ENCODE measurements around the gene NRROS.
"Not testable (repeated sequence)": the region's sequence is repeated elsewhere in the genome, so short reads cannot be mapped to it uniquely, and the experiment has no call there.

The NRROS gene

DNA sequence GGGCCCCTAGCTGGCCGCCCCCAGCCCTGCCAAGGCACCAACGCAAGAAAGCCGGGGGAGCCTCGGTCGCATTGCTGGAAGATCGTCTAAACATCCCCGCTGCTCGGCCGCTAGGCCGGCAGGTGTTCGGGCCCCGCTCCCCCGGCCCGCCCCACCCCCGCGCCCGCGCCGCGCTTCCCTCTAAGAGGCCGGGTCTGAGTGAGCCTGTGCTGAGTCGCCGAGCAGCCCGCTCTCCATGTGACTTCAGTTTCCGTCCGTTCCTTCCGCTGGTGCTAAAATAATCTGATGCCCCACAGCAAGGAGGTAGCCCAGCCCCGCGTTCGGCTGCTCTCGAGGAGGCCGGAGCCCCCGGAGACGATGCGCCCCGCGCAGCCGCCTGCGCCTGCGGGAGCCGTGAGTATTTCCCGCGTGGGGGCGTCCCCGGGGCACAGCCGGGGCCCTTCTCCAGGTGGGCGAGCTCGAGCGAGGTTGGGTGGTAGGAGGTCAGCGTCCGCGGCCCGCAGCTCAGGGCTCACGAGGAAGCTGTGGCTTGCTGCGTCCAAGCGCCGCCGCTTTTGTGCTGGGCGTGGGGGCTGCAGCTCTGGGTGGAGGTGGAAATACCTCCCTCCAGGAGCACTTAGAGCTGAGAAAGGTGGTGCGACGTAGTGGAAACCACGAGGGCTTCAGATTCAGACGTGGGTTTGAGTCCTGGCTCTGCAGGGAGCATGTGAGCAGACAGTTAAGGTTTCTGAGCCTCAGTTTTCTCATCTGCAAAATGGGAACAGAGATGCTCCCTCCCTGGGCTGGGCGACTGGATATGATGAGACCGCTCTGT, at the start of gene NRROS:
TSS of gene NRROS (plus strand) at position 212 of the 814 bp plus-strand sequence. CDS start 14,846 bp downstream, outside the sequence.
- Histone ChIP-seq H3K27ac (ENCODE audit: low read depth, low read length) (peak within 1 kb of the TSS; percentile 62), H3K9me3 (ENCODE audit: control insufficient read depth in 5 of 5, low read length in 5 of 5) (no peaks in the 10 kb centered on the region), H3K27me3 (ENCODE audit: control insufficient read depth in 5 of 5, insufficient read depth in 4 of 5, low read length in 5 of 5) (peaks cover 0 to 26% (median 13%) of the 10 kb centered on the region in 5 donors), H3K4me1 (ENCODE audit: control insufficient read depth in 5 of 5, insufficient read depth in 5 of 5, low read length in 5 of 5) (peaks cover 1 to 58% (median 34%) of the 10 kb centered on the region in 5 donors), H3K9ac (ENCODE audit: low read length in 5 of 5) (peak within 1 kb of the TSS; percentile 18 to 77 (median 66)), H3K36me3 (ENCODE audit: control insufficient read depth in 5 of 5, insufficient read depth in 5 of 5, low read length in 5 of 5) (peaks cover 0 to 8% (median 5%) of the 10 kb centered on the region in 5 donors), H3K4me3 (ENCODE audit: low read depth in 1 of 5, low read length in 5 of 5) (peak within 1 kb of the TSS; percentile 60 to 78 (median 71))

DNA sequence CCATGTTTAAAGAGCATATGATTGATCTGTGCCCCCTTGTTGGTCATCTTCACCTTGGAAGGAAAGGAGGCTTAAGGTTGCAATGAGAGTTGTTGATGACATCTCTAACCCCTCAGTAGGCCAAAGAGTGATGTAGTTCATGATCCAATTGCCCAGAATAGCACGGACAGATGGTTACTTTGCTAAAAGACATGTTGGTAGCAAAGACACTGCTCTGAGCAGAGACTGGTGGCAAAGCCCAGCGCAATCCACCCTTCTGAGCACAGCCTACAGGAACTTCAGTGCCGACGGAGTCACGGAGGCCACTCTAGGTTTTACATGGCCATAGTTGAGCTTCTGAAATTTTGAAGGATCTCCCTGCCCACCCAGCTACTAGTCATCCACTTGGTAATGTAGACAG, 49.2 kb upstream of the NRROS start:
- Histone ChIP-seq H3K27ac (ENCODE audit: low read depth, low read length) (no peak overlapping the region), H3K4me3 (ENCODE audit: low read depth in 1 of 5, low read length in 5 of 5) (no peak overlapping the region), H3K4me1 (ENCODE audit: control insufficient read depth in 5 of 5, insufficient read depth in 5 of 5, low read length in 5 of 5) (no peaks in the 10 kb centered on the region), H3K9me3 (ENCODE audit: control insufficient read depth in 5 of 5, low read length in 5 of 5) (no peaks in the 10 kb centered on the region), H3K27me3 (ENCODE audit: control insufficient read depth in 5 of 5, insufficient read depth in 4 of 5, low read length in 5 of 5) (peaks cover 0 to 2% (median 0%) of the 10 kb centered on the region in 5 donors), H3K36me3 (ENCODE audit: control insufficient read depth in 5 of 5, insufficient read depth in 5 of 5, low read length in 5 of 5) (peaks cover 3 to 10% (median 5%) of the 10 kb centered on the region in 5 donors), H3K9ac (ENCODE audit: low read length in 5 of 5) (no peak overlapping the region)

DNA sequence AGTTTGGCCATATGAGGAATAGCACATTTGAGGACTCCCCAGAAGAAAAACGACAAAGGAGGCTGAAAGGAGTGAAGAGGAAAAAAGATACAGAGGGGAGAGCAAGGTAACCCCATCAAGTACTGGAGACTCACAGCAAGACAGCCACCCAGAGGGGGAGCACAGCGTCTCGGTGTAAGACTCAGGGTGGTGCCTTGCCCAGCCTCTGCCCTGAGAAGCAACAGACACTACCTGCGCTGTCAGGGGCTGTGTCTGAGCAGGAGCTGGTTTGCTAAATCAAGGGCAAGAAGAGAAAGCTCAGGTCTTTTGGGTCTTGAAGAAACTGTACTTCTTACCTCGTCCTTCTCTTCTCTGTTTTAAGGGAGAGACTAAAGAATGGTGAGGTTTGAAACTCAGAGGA, 43.1 kb upstream of the NRROS start:
- H3K27ac ChIP-seq (ENCODE audit: low read depth, low read length): no peak overlapping the region
- H3K27me3 ChIP-seq (ENCODE audit: control insufficient read depth in 5 of 5, insufficient read depth in 4 of 5, low read length in 5 of 5): peaks cover 0 to 11% (median 6%) of the 10 kb centered on the region in 5 donors
- peaks cover 0 to 5% (median 0%) of the 10 kb centered on the region in 5 donors for H3K4me1 ChIP-seq (ENCODE audit: control insufficient read depth in 5 of 5, insufficient read depth in 5 of 5, low read length in 5 of 5)
- H3K9me3 ChIP-seq (ENCODE audit: control insufficient read depth in 5 of 5, low read length in 5 of 5): no peaks in the 10 kb centered on the region
- H3K4me3 ChIP-seq (ENCODE audit: low read depth in 1 of 5, low read length in 5 of 5): no peak overlapping the region
- no peak overlapping the region for H3K9ac ChIP-seq (ENCODE audit: low read length in 5 of 5)
- H3K36me3 ChIP-seq (ENCODE audit: control insufficient read depth in 5 of 5, insufficient read depth in 5 of 5, low read length in 5 of 5): no peaks in the 10 kb centered on the region

DNA sequence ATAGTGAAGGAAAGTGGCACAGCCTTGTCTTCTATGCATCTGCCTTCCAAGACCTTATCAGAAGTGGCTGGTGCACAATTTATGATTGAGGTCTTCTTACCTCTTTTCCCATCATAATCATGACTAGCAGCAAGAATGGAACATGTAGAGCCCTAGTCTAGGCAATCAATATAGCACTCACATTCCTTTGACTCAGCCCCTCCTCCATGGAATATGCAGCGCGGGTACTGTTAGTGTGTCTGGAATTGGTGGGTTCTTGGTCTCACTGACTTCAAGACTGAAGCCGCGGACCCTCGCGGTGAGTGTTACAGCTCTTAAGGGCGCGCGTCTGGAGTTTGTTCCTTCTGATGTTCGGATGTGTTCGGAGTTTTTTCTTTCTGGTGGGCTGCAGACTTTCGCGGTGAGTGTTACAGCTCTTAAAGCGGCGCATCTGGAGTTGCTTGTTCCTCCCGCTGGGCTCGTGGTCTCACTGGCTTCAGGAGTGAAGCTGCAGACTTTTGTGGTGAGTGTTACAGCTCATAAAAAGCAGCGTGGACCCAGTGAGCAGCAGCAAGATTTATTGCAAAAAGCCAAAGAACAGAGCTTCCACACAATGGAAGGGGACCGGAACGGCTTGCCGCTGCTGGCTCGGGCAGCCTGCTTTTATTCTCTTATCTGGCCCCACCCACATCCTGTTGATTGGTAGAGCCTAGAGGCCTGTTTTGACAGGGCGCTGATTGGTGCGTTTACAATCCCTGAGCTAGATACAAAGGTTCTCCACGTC, 41.3 kb upstream of the NRROS start:
- not testable (repeated sequence) for H3K36me3 ChIP-seq (ENCODE audit: control insufficient read depth in 5 of 5, insufficient read depth in 5 of 5, low read length in 5 of 5); H3K9me3 ChIP-seq (ENCODE audit: control insufficient read depth in 5 of 5, low read length in 5 of 5); H3K9ac ChIP-seq (ENCODE audit: low read length in 5 of 5); H3K27ac ChIP-seq (ENCODE audit: low read depth, low read length); H3K4me1 ChIP-seq (ENCODE audit: control insufficient read depth in 5 of 5, insufficient read depth in 5 of 5, low read length in 5 of 5)
- Histone ChIP-seq H3K4me3 (ENCODE audit: low read depth in 1 of 5, low read length in 5 of 5) (peak overlapping the region in 4 of 5 donors; percentile 14 to 65 (median 28)), H3K27me3 (ENCODE audit: control insufficient read depth in 5 of 5, insufficient read depth in 4 of 5, low read length in 5 of 5) (peaks cover 0 to 11% (median 6%) of the 10 kb centered on the region in 5 donors)

DNA sequence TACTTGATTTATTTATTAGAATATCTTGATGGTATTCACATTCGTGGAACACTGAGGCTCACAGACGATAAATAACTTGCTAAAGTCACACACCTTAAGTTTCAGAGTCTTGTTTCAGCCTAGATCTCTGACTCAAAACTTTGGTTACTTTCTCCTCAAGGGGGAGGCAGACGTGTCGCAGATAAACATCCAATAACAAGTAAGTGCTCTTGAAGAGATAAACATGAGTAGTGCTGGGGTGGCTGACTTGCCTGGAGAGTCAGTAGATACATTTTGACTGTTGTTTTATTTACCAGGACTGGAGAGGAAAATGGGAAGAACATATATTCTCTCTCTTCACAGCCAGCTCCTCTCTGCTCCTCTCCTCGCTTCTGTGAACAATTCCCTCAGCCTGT, 39.8 kb upstream of the NRROS start:
- H3K36me3 ChIP-seq (ENCODE audit: control insufficient read depth in 5 of 5, insufficient read depth in 5 of 5, low read length in 5 of 5): no peaks in the 10 kb centered on the region
- H3K9me3 ChIP-seq (ENCODE audit: control insufficient read depth in 5 of 5, low read length in 5 of 5): no peaks in the 10 kb centered on the region
- no peak overlapping the region for H3K9ac ChIP-seq (ENCODE audit: low read length in 5 of 5)
- H3K27ac ChIP-seq (ENCODE audit: low read depth, low read length): no peak overlapping the region
- H3K4me1 ChIP-seq (ENCODE audit: control insufficient read depth in 5 of 5, insufficient read depth in 5 of 5, low read length in 5 of 5): peaks cover 0 to 5% (median 0%) of the 10 kb centered on the region in 5 donors
- peaks cover 0 to 8% (median 6%) of the 10 kb centered on the region in 5 donors for H3K27me3 ChIP-seq (ENCODE audit: control insufficient read depth in 5 of 5, insufficient read depth in 4 of 5, low read length in 5 of 5)
- H3K4me3 ChIP-seq (ENCODE audit: low read depth in 1 of 5, low read length in 5 of 5): no peak overlapping the region

DNA sequence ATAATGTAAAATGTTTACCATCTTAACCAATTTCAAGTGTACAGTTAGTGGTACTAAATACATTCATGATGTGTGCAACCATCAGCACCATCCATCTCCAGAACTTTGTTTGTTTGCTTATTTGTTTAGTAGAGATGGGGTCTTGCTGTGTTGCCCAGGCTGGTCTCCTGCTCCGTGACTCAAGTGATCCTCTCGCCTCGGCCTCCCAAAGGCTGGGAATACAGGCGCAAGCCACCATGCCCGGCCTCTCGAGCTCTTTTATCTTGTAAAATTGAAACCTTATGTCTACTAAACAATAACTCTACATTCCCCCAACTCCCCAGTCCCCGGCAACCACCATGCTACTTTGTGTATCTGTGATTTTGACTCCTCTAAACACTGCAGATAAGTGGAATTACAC, 39.1 kb upstream of the NRROS start:
- Histone ChIP-seq H3K27ac (ENCODE audit: low read depth, low read length) (no peak overlapping the region), H3K9ac (ENCODE audit: low read length in 5 of 5) (no peak overlapping the region), H3K4me1 (ENCODE audit: control insufficient read depth in 5 of 5, insufficient read depth in 5 of 5, low read length in 5 of 5) (peaks cover 0 to 5% (median 0%) of the 10 kb centered on the region in 5 donors), H3K9me3 (ENCODE audit: control insufficient read depth in 5 of 5, low read length in 5 of 5) (no peaks in the 10 kb centered on the region), H3K4me3 (ENCODE audit: low read depth in 1 of 5, low read length in 5 of 5) (no peak overlapping the region), H3K36me3 (ENCODE audit: control insufficient read depth in 5 of 5, insufficient read depth in 5 of 5, low read length in 5 of 5) (no peaks in the 10 kb centered on the region), H3K27me3 (ENCODE audit: control insufficient read depth in 5 of 5, insufficient read depth in 4 of 5, low read length in 5 of 5) (peaks cover 0 to 8% (median 6%) of the 10 kb centered on the region in 5 donors)

DNA sequence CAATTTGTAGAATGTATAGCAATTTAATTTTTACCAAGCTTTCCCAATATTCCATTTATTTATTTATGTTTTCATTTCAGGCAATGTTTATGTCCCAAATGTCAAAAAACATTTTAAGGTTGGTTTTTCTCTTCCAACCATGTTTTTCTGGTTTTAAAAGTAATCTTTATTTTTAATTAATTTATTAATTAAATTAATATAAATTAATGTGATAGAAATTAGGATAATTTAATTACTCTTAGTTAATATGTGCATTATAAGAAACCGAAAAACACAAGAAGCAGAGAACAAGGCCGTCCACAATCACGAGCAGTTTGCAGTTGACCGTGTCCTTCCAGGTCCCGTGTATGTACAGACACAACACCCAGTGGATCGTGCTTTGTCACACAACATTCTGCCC, 36.8 kb upstream of the NRROS start:
- Histone ChIP-seq H3K4me1 (ENCODE audit: control insufficient read depth in 5 of 5, insufficient read depth in 5 of 5, low read length in 5 of 5) (peaks cover 0 to 5% (median 0%) of the 10 kb centered on the region in 5 donors), H3K9ac (ENCODE audit: low read length in 5 of 5) (no peak overlapping the region), H3K36me3 (ENCODE audit: control insufficient read depth in 5 of 5, insufficient read depth in 5 of 5, low read length in 5 of 5) (no peaks in the 10 kb centered on the region), H3K27ac (ENCODE audit: low read depth, low read length) (no peak overlapping the region), H3K9me3 (ENCODE audit: control insufficient read depth in 5 of 5, low read length in 5 of 5) (no peaks in the 10 kb centered on the region), H3K27me3 (ENCODE audit: control insufficient read depth in 5 of 5, insufficient read depth in 4 of 5, low read length in 5 of 5) (peaks cover 0 to 4% (median 0%) of the 10 kb centered on the region in 5 donors), H3K4me3 (ENCODE audit: low read depth in 1 of 5, low read length in 5 of 5) (no peak overlapping the region)

DNA sequence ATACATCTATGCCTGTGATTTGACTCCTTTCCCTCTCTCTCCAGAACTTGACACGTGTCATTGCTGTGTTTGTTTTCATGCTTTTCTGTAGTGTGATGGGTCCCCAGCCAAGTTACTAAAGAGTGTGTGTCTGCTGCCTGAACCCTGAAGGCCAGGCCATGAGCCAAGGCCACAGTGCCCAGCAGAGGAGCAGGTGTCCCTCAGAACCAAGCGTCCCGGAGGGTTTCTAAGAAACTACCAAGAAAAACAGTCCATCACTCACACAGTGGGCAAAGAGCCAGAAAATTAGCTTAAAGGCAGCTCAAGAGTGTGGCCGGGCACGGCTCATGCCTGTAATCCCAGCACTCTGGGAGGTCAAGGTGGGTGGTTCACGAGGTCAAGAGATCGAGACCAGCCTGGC, 35.8 kb upstream of the NRROS start:
- Histone ChIP-seq H3K4me1 (ENCODE audit: control insufficient read depth in 5 of 5, insufficient read depth in 5 of 5, low read length in 5 of 5) (peaks cover 0 to 2% (median 0%) of the 10 kb centered on the region in 5 donors), H3K9me3 (ENCODE audit: control insufficient read depth in 5 of 5, low read length in 5 of 5) (no peaks in the 10 kb centered on the region), H3K27ac (ENCODE audit: low read depth, low read length) (no peak overlapping the region), H3K4me3 (ENCODE audit: low read depth in 1 of 5, low read length in 5 of 5) (no peak overlapping the region), H3K36me3 (ENCODE audit: control insufficient read depth in 5 of 5, insufficient read depth in 5 of 5, low read length in 5 of 5) (no peaks in the 10 kb centered on the region), H3K9ac (ENCODE audit: low read length in 5 of 5) (no peak overlapping the region), H3K27me3 (ENCODE audit: control insufficient read depth in 5 of 5, insufficient read depth in 4 of 5, low read length in 5 of 5) (no peaks in the 10 kb centered on the region)

DNA sequence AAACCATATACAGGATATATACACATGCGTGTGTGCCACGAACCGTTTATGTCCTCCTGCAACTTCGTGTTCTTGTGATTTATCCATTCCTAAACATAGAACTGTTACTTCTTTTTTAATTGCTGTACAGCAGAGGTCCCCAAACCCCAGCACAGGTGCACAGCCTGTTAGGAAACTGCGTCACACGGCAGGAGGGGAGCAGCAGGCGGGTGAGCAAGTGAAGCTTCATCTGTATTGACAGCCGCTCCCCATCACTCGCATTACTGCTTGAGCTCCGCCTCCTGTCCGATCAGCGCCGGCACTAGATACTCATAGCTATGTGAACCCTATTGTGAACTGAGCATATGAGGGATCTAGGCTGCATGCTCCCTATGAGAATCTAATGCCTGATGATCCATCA, 34.9 kb upstream of the NRROS start:
- peaks cover 0 to 3% (median 2%) of the 10 kb centered on the region in 5 donors for H3K4me1 ChIP-seq (ENCODE audit: control insufficient read depth in 5 of 5, insufficient read depth in 5 of 5, low read length in 5 of 5)
- H3K36me3 ChIP-seq (ENCODE audit: control insufficient read depth in 5 of 5, insufficient read depth in 5 of 5, low read length in 5 of 5): no peaks in the 10 kb centered on the region
- H3K9me3 ChIP-seq (ENCODE audit: control insufficient read depth in 5 of 5, low read length in 5 of 5): no peaks in the 10 kb centered on the region
- H3K27ac ChIP-seq (ENCODE audit: low read depth, low read length): no peak overlapping the region
- no peak overlapping the region for H3K9ac ChIP-seq (ENCODE audit: low read length in 5 of 5)
- no peaks in the 10 kb centered on the region for H3K27me3 ChIP-seq (ENCODE audit: control insufficient read depth in 5 of 5, insufficient read depth in 4 of 5, low read length in 5 of 5)
- H3K4me3 ChIP-seq (ENCODE audit: low read depth in 1 of 5, low read length in 5 of 5): no peak overlapping the region

DNA sequence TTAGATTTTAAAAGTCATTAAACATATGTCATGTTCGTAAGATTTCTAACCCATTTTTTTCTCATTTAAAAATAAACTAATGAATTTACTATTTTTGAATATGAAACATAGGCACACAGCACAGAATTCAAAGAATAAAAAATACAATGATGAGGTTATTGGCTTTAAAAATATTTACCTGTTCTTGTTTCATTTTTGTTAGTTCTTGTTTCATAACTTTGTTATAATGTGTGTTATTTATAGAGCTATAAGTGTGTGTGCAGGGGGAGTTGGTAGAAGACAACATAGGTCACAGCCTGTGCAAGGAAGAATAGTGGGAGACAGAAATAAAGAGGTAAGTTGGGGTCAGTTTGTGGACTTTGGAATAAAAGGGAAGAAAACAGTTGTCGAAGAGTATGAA, 30.8 kb upstream of the NRROS start:
- Histone ChIP-seq H3K4me1 (ENCODE audit: control insufficient read depth in 5 of 5, insufficient read depth in 5 of 5, low read length in 5 of 5) (peaks cover 0 to 32% (median 10%) of the 10 kb centered on the region in 5 donors), H3K4me3 (ENCODE audit: low read depth in 1 of 5, low read length in 5 of 5) (no peak overlapping the region), H3K9ac (ENCODE audit: low read length in 5 of 5) (no peak overlapping the region), H3K36me3 (ENCODE audit: control insufficient read depth in 5 of 5, insufficient read depth in 5 of 5, low read length in 5 of 5) (no peaks in the 10 kb centered on the region), H3K27ac (ENCODE audit: low read depth, low read length) (no peak overlapping the region), H3K9me3 (ENCODE audit: control insufficient read depth in 5 of 5, low read length in 5 of 5) (no peaks in the 10 kb centered on the region), H3K27me3 (ENCODE audit: control insufficient read depth in 5 of 5, insufficient read depth in 4 of 5, low read length in 5 of 5) (no peaks in the 10 kb centered on the region)
